GM12872 (cell line): Measurements from ENCODE around the gene ZCCHC14.

Experiments used
- TF ChIP-seq, protein P1 (sequence below): IDR thresholded peaks from 3 replicates; pipeline ENCODE4 v1.5.1; 2011; ENCODE audit warnings: low read depth, mild to moderate bottlenecking, low read length, moderate library complexity; ENCODE audit not compliant: insufficient read depth

ZCCHC14 gene

DNA sequence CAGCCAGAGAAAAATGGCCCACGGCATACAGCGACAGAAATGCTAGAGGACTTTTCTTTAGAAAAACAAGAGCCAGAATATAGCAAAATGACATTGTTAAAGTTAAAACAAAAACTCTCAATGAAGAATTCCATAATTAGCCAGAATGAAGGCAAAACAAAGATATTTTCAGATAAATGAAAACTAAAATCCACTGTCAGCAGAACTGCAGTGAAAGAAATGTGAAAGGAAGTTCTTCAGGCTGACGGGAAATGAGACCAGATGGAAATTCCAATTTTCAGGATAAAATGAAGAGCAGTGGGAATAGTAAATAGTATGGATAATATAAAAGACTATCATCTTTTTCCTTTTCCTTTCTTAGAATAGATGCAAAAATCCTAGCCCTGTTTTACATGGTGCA, 38.4 kb downstream of the ZCCHC14 start:
- TF ChIP-seq, protein P1, sequence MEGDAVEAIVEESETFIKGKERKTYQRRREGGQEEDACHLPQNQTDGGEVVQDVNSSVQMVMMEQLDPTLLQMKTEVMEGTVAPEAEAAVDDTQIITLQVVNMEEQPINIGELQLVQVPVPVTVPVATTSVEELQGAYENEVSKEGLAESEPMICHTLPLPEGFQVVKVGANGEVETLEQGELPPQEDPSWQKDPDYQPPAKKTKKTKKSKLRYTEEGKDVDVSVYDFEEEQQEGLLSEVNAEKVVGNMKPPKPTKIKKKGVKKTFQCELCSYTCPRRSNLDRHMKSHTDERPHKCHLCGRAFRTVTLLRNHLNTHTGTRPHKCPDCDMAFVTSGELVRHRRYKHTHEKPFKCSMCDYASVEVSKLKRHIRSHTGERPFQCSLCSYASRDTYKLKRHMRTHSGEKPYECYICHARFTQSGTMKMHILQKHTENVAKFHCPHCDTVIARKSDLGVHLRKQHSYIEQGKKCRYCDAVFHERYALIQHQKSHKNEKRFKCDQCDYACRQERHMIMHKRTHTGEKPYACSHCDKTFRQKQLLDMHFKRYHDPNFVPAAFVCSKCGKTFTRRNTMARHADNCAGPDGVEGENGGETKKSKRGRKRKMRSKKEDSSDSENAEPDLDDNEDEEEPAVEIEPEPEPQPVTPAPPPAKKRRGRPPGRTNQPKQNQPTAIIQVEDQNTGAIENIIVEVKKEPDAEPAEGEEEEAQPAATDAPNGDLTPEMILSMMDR: no peak

DNA sequence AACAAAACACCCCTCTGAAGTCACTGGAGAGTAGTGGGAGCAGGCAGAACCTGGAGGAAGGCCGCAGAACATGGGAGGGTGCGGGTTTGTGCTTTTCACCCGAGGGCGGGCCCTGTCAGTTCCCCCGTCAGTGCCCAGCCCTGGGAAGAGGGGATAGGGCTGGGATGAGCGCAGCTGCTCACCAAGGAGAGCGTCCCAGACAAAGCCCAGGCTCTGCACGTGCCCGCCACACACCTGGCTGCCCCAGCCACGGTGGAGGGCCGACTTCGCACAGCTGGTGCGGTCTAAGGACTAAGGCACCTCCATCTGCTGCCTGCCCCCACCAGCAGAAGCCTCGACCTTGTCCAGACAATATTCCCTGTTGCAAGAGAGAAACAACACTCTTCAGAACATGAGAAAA, 39.5 kb downstream of the ZCCHC14 start:
- TF ChIP-seq, protein P1: no peak

DNA sequence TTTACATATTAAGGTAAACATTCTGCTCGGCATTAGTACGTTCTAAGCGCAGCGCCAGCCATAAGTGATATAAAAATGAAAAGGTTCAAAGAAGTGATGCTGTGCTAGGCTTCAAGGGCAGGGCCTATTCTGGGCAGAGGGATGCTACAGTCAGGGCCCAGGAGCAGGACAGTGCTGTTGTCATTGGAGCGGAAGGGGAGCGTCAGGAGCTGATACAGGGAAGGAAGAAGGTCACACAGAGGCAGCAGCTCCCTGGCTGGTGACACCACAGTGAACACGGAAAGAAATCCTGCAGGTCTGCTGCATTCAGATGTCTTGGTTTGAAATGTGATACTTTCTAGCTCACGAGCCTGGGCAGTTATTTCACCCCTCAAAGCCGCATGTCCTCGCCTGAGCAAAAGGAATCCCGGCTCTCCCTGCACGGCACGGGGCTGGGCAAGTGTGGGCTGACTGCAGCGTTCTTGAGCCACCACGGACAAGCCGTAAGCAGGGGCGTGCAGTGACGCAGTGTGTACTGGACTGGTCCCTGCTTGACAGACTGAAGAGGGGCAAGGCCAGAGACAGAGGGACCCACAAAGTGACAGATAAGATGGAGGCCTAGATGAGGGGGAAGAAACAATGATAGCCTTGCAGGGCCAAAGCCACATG, 41.1 kb downstream of the ZCCHC14 start:
- TF ChIP-seq, protein P1: no peak

DNA sequence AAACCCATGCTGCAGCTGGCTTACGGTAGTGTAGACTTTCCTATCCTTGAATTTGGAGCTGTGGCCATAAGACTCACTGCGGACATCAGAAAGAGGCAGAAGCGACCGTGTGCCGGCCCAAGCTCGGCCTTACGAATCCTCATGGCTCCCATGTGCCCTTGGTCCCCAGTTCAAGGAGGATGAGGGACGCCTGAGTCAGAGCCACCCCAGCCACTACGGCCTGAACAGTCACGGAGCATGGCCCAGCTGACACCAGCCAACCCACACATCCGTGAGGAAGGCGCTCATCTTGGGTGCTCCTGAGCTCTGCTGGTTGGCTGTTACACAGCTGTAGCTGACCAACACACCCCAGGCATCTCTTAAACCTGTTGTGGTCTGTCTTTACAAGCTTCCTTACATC, 44.0 kb downstream of the ZCCHC14 start:
- TF ChIP-seq, protein P1: no peak

DNA sequence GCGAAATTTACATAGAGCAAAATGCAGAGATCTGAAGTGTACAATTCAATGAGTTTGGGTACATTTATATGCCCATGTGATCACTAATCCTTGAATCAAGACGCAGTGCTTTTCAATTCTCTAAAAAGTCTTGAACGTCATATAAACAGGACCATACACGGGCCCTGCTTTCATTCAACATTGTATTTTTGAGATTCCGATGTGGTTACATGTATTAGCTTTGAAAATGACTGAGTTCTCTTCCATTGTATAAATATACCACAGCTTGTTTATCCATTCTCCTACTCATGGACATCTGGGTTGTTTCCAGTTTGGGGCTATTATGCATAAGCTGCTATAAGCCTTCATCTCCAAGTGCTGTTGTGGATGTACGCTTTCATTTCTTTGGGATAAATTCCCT, 45.5 kb downstream of the ZCCHC14 start:
- TF ChIP-seq, protein P1: no peak

DNA sequence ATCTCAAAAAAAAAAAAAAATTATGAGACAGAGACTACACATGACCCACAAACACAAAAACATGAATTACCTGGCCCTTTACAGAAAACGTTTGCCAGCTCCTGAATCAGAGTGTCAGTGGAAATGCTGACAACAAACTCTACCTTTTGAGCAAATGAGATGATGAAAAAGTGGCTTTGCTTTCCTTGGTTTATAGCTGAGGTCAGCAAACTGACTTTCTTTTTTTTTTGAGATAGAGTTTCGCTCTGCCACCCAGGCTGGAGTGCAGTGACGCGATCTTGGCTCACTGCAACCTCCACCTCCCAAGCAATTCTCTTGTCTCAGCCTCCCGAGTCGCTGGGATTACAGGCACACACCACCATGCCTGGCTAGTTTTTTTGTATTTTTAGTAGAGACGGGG, 46.3 kb downstream of the ZCCHC14 start:
- TF ChIP-seq, protein P1: no peak

DNA sequence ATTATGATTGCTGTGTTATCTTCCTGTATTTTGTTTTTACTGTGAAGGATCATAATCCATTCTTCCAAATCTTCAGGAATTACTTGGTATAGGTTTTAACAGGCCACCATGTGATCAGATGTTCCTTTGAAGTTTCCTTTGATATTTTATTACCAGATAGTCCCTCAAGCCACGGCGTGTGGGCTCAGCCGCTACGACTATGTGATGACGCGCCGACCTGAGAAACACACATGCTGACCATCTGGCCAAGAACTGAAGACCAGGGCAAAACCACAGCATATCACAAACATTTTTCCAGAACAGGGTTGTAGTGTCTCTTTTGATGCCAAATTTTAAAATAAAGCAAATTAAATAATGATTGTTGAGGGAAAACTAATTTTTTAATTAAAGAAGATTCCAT, 47.3 kb downstream of the ZCCHC14 start:
- TF ChIP-seq, protein P1: no peak
